GM21367 (cell line): ENCODE results near the gene GIT2.
"Not testable (repeated sequence)": the region's sequence is repeated elsewhere in the genome, so short reads cannot be mapped to it uniquely, and the experiment has no call there.

Experiments
- ATAC-seq: cut with Tn5 transposase; IDR thresholded peaks from one replicate; pipeline ENCODE4 v1.9.1; 2021; ENCODE audit not compliant: unreplicated experiment

The GIT2 gene

GRCh38 chr12:110005319-110005973 lies 9.3 kb upstream of the GIT2 start:
- peak; percentile 45 for ATAC-seq

- peak; percentile 49 for ATAC-seq
Observed at GRCh38 chr12:110004598-110004997, 8.4 kb upstream of the GIT2 start.

- ATAC-seq, result no peak
Observed at GRCh38 chr12:110002676-110003515, 6.7 kb upstream of the GIT2 start.

- no peak for ATAC-seq
Observed at GRCh38 chr12:110001596-110001995, 5.4 kb upstream of the GIT2 start.

GRCh38 chr12:109999983-110000505 lies 3.9 kb upstream of the GIT2 start:
- no peak for ATAC-seq

- ATAC-seq, result no peak
Observed at GRCh38 chr12:109999649-109999971, 3.4 kb upstream of the GIT2 start.

GRCh38 chr12:109998904-109999648 lies 2.9 kb upstream of the GIT2 start, which contains the start of gene ANKRD13A:
Gene ANKRD13A, plus strand, starts transcription at chr12:109999430. Its CDS starts 259 bp downstream, at chr12:109999689.
- peak; percentile 28 for ATAC-seq

- ATAC-seq, result no peak
Observed at GRCh38 chr12:109998241-109998903, 2.2 kb upstream of the GIT2 start.

GRCh38 chr12:109997393-109997792 lies 1.2 kb upstream of the GIT2 start:
- no peak for ATAC-seq

GRCh38 chr12:109996483-109996853 lies 300 bp upstream of the GIT2 start:
- ATAC-seq, result no peak

- no peak for ATAC-seq
Observed at GRCh38 chr12:109995361-109995685, 845 bp downstream of the GIT2 start.

- ATAC-seq, result no peak
Observed at GRCh38 chr12:109994401-109995175, 1.6 kb downstream of the GIT2 start.

GRCh38 chr12:109993091-109993490 lies 3.1 kb downstream of the GIT2 start:
- no peak for ATAC-seq

- ATAC-seq, result no peak
Observed at GRCh38 chr12:109991586-109991985, 4.6 kb downstream of the GIT2 start.

- ATAC-seq, result no peak
Observed at GRCh38 chr12:109989380-109989779, 6.8 kb downstream of the GIT2 start.

- ATAC-seq, result no peak
Observed at GRCh38 chr12:109988903-109989302, 7.3 kb downstream of the GIT2 start.

- ATAC-seq, result no peak
Observed at GRCh38 chr12:109988274-109988673, 7.9 kb downstream of the GIT2 start.

- no peak for ATAC-seq
Observed at GRCh38 chr12:109987615-109988014, 8.6 kb downstream of the GIT2 start.

GRCh38 chr12:109986236-109986635 lies 9.9 kb downstream of the GIT2 start:
- not testable (repeated sequence) for ATAC-seq

- ATAC-seq, result no peak
Observed at GRCh38 chr12:109983432-109984142, 12.6 kb downstream of the GIT2 start.
